ENCODE data around the gene MISP.

GRCh38 chr19:789701-790060 is 38.8 kb downstream of the MISP start:
- TF ChIP-seq, protein P1, sequence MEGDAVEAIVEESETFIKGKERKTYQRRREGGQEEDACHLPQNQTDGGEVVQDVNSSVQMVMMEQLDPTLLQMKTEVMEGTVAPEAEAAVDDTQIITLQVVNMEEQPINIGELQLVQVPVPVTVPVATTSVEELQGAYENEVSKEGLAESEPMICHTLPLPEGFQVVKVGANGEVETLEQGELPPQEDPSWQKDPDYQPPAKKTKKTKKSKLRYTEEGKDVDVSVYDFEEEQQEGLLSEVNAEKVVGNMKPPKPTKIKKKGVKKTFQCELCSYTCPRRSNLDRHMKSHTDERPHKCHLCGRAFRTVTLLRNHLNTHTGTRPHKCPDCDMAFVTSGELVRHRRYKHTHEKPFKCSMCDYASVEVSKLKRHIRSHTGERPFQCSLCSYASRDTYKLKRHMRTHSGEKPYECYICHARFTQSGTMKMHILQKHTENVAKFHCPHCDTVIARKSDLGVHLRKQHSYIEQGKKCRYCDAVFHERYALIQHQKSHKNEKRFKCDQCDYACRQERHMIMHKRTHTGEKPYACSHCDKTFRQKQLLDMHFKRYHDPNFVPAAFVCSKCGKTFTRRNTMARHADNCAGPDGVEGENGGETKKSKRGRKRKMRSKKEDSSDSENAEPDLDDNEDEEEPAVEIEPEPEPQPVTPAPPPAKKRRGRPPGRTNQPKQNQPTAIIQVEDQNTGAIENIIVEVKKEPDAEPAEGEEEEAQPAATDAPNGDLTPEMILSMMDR (conservative IDR thresholded peaks at IDR 0.05): no peak
- no peak for TF ChIP-seq ZFX (IDR thresholded peaks at IDR 0.05)

All from C4-2B (cell line).